ENCODE results near the gene ANKRD49. TPM values are rescaled to one million over a fixed set of nuclear protein-coding genes. Genes with fewer than 3 reads are reported as not detected.

Gene ANKRD49
- total RNA-seq, 1 donor = 13.0 TPM

GRCh38 chr11:94544646-94545263 lies 51.0 kb downstream of the ANKRD49 start:
- Histone ChIP-seq H3K4me2 (ENCODE audit: insufficient read depth, low read length) (peak overlapping the region; percentile 85), H3K4me3 (ENCODE audit: insufficient read depth, low read length) (peak overlapping the region; percentile 87), H3K27ac (ENCODE audit: low read depth, low read length) (peak overlapping the region; percentile 87), H3K9me3 (ENCODE audit: low read depth, low read length) (no peaks in the 10 kb centered on the region), H3K27me3 (ENCODE audit: insufficient read depth, low read length) (no peaks in the 10 kb centered on the region), H3K79me2 (ENCODE audit: insufficient read depth, low read length) (peaks cover 45% of the 10 kb centered on the region), H4K20me1 (ENCODE audit: insufficient read depth, low read length) (peaks cover 32% of the 10 kb centered on the region), H2AFZ (ENCODE audit: low read length) (peak overlapping the region; percentile 95), H3K36me3 (ENCODE audit: insufficient read depth, low read length) (no peaks in the 10 kb centered on the region), H3K4me1 (ENCODE audit: insufficient read depth, low read length) (peaks cover 24% of the 10 kb centered on the region)
- no peak for TF ChIP-seq CTCF (IDR thresholded peaks at IDR 0.05; ENCODE audit: extremely low read depth, low read depth, low read length)
- DNase-seq (ENCODE audit: insufficient read length, low spot score, missing footprints) = peak; percentile 85

GRCh38 chr11:94545264-94546161 lies 51.7 kb downstream of the ANKRD49 start:
- no peak overlapping the region for H3K27ac ChIP-seq (ENCODE audit: low read depth, low read length)
- peaks cover 38% of the 10 kb centered on the region for H4K20me1 ChIP-seq (ENCODE audit: insufficient read depth, low read length)
- H3K4me3 ChIP-seq (ENCODE audit: insufficient read depth, low read length) = peak overlapping the region; percentile 87
- no peaks in the 10 kb centered on the region for H3K9me3 ChIP-seq (ENCODE audit: low read depth, low read length)
- H3K27me3 ChIP-seq (ENCODE audit: insufficient read depth, low read length) = no peaks in the 10 kb centered on the region
- no peaks in the 10 kb centered on the region for H3K36me3 ChIP-seq (ENCODE audit: insufficient read depth, low read length)
- peak; percentile 71 for DNase-seq (ENCODE audit: insufficient read length, low spot score, missing footprints)
- H2AFZ ChIP-seq (ENCODE audit: low read length) = peak overlapping the region; percentile 95
- H3K4me1 ChIP-seq (ENCODE audit: insufficient read depth, low read length) = peaks cover 24% of the 10 kb centered on the region
- H3K79me2 ChIP-seq (ENCODE audit: insufficient read depth, low read length) = peaks cover 49% of the 10 kb centered on the region
- H3K4me2 ChIP-seq (ENCODE audit: insufficient read depth, low read length) = peak overlapping the region; percentile 85
- no peak for TF ChIP-seq CTCF (IDR thresholded peaks at IDR 0.05; ENCODE audit: extremely low read depth, low read depth, low read length)

GRCh38 chr11:94546162-94546470 lies 52.3 kb downstream of the ANKRD49 start:
- Histone ChIP-seq H3K79me2 (ENCODE audit: insufficient read depth, low read length) (peaks cover 49% of the 10 kb centered on the region), H3K36me3 (ENCODE audit: insufficient read depth, low read length) (no peaks in the 10 kb centered on the region), H3K9me3 (ENCODE audit: low read depth, low read length) (no peaks in the 10 kb centered on the region), H3K4me1 (ENCODE audit: insufficient read depth, low read length) (peaks cover 24% of the 10 kb centered on the region), H3K4me3 (ENCODE audit: insufficient read depth, low read length) (peak overlapping the region; percentile 87), H3K27ac (ENCODE audit: low read depth, low read length) (no peak overlapping the region), H3K4me2 (ENCODE audit: insufficient read depth, low read length) (peak overlapping the region; percentile 85), H2AFZ (ENCODE audit: low read length) (no peak overlapping the region), H3K27me3 (ENCODE audit: insufficient read depth, low read length) (no peaks in the 10 kb centered on the region), H4K20me1 (ENCODE audit: insufficient read depth, low read length) (peaks cover 38% of the 10 kb centered on the region)
- TF ChIP-seq CTCF (IDR thresholded peaks at IDR 0.05; ENCODE audit: extremely low read depth, low read depth, low read length) = no peak
- DNase-seq (ENCODE audit: insufficient read length, low spot score, missing footprints) = no peak

- Histone ChIP-seq H3K4me3 (ENCODE audit: insufficient read depth, low read length) (peak overlapping the region; percentile 87), H3K4me1 (ENCODE audit: insufficient read depth, low read length) (peaks cover 24% of the 10 kb centered on the region), H3K36me3 (ENCODE audit: insufficient read depth, low read length) (no peaks in the 10 kb centered on the region), H3K27me3 (ENCODE audit: insufficient read depth, low read length) (no peaks in the 10 kb centered on the region), H3K9me3 (ENCODE audit: low read depth, low read length) (no peaks in the 10 kb centered on the region), H3K4me2 (ENCODE audit: insufficient read depth, low read length) (peak overlapping the region; percentile 85), H4K20me1 (ENCODE audit: insufficient read depth, low read length) (peaks cover 38% of the 10 kb centered on the region), H3K79me2 (ENCODE audit: insufficient read depth, low read length) (peaks cover 49% of the 10 kb centered on the region), H2AFZ (ENCODE audit: low read length) (no peak overlapping the region), H3K27ac (ENCODE audit: low read depth, low read length) (no peak overlapping the region)
- no peak for TF ChIP-seq CTCF (IDR thresholded peaks at IDR 0.05; ENCODE audit: extremely low read depth, low read depth, low read length)
- DNase-seq (ENCODE audit: insufficient read length, low spot score, missing footprints) = no peak
These were observed 53.1 kb downstream of the ANKRD49 start for GRCh38 chr11:94546886-94547285.
